HG02870 (cell line): ENCODE results near the gene NEDD8.
A peak's percentile ranks its signal among the peaks of the same experiment; 100 is the strongest.
"Not testable (repeated sequence)": the region's sequence is repeated elsewhere in the genome, so short reads cannot be mapped to it uniquely, and the experiment has no call there.

ENCODE experiments used
- ATAC-seq: cut with Tn5 transposase; IDR thresholded peaks from one replicate; pipeline ENCODE4 v1.9.1; 2021; ENCODE audit warnings: mild to moderate bottlenecking, moderate library complexity; ENCODE audit not compliant: unreplicated experiment

The NEDD8 gene

DNA sequence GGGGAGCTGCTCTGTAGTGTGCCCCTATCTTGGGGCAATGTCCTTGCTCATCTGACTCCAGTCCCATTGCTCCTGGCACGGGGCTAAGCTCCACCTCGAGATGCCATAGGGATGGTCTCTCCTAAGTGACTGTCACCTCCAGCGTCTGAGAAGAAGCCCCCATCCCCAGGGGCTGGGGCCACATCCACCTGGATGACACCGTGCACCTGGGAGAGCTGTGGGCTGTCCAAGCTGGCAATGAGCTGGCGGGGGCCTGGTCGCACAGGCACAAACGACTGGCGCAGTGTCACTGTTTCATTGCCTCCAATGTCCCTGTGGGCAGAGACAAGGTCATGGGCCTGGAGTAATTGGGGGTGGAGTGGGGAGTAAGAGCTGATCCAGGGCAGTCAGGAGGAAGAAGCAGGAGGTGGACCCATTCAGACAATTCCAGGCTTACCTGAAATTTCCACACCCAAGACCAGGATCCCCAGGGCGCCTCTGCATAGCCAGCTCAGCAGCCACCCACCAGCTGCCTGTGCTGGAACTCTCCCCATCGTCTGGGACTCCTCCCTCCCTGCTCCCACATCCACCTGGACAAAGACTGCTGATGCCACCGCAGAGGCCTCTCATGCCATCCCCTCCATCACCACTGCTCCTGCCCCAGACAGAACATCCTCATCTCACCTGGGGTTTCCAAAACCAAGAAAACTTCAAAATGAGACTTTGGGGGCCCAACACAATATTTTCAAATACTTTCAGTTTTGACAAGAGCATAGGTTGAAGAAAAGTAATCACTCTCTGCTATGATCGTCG lies 17.3 kb upstream of the NEDD8 start:
- ATAC-seq = no peak

- ATAC-seq = no peak
Measured at GRCh38 chr14:24247422-24247821, 15.3 kb upstream of the NEDD8 start.

- ATAC-seq = peak; percentile 20
Measured at GRCh38 chr14:24246765-24247212, 14.6 kb upstream of the NEDD8 start.

DNA sequence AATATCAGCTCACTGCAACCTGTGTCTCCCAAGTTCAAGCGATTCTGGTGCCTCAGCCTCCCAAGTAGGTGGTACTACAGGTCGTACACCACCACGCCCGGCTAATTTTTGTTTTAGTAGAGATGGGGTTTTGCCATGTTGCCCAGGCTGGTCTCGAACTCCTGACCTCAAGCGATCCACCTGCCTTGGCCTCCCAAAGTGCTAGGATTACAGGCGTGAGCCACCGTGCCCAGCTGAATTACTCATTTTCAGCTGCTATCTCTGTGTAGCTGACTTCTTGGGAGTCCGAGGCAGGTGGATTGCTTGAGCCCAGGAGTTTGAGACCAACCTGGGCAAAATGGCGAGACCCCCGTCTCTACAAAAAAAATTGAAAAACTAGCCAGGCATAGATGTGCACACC lies 13.2 kb upstream of the NEDD8 start:
- not testable (repeated sequence) for ATAC-seq

DNA sequence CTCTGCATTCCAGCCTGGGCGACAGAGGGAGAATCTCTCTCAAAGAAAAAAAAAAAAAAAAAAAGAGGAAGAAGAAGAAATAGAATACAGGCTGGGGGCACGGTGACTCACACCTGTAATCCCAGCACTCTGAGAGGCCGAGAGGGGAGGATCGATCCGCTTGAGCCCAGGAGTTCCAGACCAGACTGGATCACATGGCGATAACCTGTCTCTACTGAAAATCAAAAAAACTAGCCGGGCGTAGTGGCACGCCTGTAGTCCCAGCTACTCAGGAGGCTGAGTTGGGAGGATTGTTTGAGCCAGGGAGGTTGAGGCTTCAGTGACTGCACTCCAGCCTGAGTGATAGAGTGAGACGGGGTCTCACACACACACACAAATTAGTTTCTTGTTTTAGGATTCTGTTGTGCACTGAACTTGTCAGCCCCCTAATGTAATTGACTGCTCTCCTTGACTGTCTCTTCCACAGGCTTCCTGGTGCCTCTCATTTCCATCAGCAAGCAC lies 11.2 kb upstream of the NEDD8 start:
- ATAC-seq = no peak

DNA sequence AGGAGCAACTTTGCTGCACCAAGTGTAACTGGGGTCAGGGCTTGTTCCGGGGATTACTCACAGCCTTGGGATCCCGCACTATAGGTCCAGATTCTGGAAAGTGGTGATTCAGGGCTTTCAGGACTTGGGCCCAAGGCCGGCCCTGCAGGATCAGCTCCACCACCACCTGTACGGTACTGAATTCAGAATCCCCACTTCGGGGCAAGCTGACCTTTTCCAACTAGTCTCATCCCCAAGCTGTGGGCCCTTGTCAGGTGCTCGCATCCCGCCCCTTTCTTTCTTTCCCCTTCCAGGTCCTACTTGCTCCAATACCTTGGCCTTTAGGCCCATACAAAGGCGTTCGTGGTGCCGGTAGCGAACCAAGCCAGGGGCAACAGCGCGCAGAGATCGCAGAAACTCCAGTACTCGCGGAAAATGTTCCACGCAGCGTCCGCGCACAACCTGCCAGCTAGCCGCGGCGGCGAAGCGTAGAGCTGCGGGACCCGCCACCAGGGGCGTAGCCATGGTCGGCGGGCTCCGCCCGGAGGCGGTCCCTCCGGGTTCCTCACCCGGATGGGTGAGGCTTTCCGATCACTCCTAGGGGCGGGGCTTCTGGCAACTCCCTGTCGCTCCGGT lies 9.8 kb upstream of the NEDD8 start:
- peak; percentile 73 for ATAC-seq

GRCh38 chr14:24240110-24240918 lies 8.1 kb upstream of the NEDD8 start:
- ATAC-seq = no peak

DNA sequence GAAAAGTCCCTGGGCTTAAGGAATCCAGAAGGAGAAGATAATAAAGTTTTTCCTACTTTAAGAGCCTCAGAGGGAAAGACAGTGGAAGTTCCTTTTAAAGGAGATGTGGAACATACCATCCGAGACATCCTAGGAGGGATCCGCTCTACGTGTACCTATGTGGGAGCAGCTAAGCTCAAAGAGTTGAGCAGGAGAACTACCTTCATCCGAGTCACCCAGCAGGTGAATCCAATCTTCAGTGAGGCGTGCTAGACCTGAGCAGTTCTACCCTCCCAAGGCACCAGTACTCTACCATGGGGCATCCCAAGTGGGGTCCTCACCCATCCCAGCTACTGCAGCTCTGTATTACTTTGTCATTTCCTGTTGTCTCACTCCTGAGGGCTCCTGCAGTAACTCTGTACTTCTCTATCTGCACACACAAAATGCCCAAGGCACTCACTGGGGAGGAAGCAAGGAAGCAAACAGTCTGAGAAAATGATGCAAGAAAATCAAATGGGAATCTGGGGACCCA lies 6.4 kb upstream of the NEDD8 start:
- no peak for ATAC-seq

GRCh38 chr14:24238123-24238522 lies 6.0 kb upstream of the NEDD8 start:
- no peak for ATAC-seq

DNA sequence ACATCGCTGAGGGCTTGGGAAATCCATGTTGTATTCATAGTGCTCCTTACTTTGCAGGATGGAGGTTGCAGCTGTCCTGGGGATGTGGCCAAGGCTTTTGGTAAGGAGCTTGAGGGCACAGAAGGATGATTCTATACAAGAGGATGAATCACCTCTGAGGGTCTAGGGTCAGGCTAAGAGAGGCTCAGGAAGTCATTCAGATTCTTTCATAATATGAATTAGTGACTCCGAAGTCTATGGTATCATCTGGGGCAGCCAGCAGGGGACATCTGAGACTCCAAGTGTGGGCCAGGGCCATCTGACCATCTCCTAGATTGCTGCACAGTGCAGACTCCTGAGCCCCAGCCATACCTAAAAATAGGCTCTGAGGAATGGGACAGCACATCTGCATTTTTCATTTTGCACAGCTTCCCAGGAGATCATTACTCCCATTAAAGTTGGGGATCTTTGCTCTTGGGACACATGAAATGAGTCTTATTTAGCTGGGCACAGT lies 5.3 kb upstream of the NEDD8 start:
- no peak for ATAC-seq

DNA sequence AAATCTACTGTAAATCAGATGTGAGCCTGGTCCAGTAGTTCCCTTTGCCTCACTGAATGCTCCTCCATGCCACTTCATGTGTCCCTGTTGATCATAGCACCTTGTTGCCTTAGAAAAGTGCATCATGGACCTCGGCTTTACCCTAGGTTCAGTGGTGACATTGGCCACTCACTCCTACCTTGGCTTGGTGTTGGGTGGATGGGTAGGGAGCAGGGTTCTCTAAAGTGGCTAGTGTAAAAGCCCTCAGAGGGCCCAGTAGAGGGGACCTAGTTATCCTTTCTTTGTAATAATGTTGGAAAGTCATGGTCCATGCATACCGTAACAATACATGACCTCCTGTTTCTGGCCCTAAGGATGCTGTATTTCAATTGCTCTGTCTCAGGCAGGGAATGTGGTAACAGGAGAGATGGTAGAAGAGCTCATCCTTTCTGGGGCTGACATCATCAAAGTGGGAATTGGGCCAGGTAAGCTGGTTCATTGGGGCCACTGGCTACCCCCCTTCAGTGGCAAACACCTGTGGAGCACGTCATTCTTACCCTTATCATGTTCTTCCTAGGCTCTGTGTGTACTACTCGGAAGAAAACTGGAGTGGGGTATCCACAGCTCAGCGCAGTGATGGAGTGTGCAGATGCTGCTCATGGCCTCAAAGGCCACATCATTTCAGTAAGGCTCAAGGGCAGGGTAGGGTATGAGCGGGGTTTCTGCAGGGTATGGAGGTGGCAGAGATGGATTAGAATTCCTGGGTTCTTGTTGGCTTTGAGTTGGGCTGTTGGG lies 4.7 kb upstream of the NEDD8 start:
- ATAC-seq = no peak

DNA sequence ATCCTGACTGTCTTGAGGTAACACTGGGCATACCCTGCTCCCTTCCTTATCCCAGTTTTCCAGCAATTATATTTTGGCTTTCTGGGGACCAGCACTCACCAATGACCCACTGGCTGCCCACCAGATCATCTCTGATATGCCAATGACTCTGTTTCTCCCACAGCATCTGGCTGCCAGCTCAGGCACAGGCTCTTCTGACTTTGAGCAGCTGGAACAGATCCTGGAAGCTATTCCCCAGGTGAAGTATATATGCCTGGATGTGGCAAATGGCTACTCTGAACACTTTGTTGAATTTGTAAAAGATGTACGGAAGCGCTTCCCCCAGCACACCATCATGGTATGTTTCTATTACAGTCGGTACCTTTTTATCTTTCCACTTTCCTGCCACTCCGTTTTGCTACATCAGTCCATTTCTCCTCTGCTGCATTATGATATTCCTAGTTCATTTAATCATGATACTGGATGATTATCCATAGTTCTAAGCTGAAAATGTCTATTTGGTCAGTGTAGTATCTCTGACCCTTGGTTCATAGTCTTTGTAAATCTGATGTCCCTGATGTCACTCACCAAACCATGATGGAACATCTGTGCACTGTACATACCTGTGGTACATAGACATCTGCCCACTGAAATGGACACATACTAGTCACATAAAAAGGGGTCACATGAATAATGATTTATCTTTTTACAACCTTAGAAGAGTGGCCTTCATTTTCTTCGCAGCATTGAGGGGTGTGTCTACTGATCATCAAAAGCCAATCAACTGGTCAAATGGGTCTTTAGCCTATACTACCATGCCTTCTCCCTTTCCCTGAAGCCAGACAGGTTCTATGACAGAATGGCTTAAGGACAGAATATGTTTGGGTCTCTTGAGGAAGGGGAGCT lies 3.9 kb upstream of the NEDD8 start:
- ATAC-seq = no peak

- no peak for ATAC-seq
Measured at GRCh38 chr14:24234095-24235005, 2.2 kb upstream of the NEDD8 start.

- no peak for ATAC-seq
Measured at GRCh38 chr14:24233538-24233866, 1.3 kb upstream of the NEDD8 start.

DNA sequence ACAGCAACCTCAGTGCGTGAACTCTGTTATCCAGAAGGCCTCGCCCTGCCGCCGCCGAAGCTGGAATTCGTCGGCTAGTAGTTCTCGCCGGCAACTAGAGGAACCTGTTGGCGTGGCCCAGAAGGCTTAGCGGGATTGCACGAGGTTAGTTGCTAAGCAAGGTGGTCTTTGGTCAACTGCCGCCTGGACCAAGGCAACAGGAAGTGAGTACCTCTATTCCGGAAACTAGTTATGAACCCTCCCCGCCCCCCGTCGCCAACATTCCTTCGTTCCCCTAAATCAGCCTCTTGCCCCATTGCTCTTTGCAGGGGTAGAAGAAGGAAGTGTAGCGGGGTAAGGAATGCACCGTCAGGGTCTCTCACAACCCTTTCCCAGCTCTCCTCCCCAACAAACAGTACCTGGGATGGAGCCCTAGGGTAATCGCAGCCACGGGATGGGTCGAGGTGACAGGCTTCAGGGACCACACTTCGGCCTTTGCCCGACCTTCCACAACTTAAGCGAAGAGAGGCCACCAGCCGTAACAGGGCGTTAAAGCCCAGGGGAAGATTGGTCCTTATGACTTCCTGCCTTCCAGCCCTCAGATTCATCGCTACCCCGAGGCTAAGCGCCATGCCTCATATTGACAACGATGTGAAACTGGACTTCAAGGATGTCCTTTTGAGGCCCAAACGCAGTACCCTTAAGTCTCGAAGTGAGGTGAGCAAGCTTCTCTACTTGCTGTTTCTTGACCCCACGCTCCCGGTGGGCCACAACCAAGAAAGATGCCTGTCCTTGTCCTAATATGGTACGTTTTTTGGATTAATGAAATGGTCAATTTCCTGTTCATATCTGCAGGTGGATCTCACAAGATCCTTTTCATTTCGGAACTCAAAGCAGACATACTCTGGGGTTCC lies 724 bp upstream of the NEDD8 start, which contains the start of gene GMPR2:
Gene GMPR2 (plus strand): TSS at position 285 of the 893 bp plus-strand sequence. CDS start 325 bp downstream, at position 610.
- ATAC-seq = peak; percentile 48

GRCh38 chr14:24231263-24232120 lies 675 bp downstream of the NEDD8 start:
- ATAC-seq = peak; percentile 8
